ENCODE measurements around the gene RGL2.

DNA sequence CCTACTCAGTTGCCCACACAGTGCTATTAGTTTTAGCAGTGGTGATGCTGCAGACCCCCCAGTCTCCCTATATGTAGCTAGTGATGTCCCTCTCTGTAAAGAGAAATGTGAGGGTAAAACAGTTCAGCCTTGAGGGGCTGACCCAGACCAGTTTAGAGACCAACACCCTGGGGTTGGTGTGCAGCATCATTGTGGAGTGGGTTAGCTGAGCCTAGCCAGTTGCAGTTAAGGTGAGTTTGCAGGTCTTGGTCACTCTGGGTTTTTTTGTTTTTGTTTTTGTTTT lies 22.2 kb downstream of the RGL2 start:
- TF ChIP-seq, protein P1, sequence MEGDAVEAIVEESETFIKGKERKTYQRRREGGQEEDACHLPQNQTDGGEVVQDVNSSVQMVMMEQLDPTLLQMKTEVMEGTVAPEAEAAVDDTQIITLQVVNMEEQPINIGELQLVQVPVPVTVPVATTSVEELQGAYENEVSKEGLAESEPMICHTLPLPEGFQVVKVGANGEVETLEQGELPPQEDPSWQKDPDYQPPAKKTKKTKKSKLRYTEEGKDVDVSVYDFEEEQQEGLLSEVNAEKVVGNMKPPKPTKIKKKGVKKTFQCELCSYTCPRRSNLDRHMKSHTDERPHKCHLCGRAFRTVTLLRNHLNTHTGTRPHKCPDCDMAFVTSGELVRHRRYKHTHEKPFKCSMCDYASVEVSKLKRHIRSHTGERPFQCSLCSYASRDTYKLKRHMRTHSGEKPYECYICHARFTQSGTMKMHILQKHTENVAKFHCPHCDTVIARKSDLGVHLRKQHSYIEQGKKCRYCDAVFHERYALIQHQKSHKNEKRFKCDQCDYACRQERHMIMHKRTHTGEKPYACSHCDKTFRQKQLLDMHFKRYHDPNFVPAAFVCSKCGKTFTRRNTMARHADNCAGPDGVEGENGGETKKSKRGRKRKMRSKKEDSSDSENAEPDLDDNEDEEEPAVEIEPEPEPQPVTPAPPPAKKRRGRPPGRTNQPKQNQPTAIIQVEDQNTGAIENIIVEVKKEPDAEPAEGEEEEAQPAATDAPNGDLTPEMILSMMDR (IDR thresholded peaks at IDR 0.05; ENCODE audit: poor library complexity, severe bottlenecking) = no peak
- TF ChIP-seq POLR2AphosphoS5 (IDR thresholded peaks at IDR 0.05) = no peak
- TF ChIP-seq EP300 (conservative IDR thresholded peaks at IDR 0.05; ENCODE audit: poor library complexity, severe bottlenecking) = no peak
- no peak for TF ChIP-seq MXI1 (conservative IDR thresholded peaks at IDR 0.05; ENCODE audit: poor library complexity, severe bottlenecking)
- no peak for TF ChIP-seq REST (IDR thresholded peaks at IDR 0.05; ENCODE audit: borderline replicate concordance)

Measured in neural cell (in vitro differentiated cells).